NB4 (cell line): Measurements from ENCODE around the gene PDLIM5.
A peak's percentile ranks its signal among the peaks of the same experiment; 100 is the strongest.

ENCODE experiments used
- DNase-seq: peaks from one replicate; pipeline ENCODE4 v3.0.0; 2010; ENCODE audit warnings: low read depth
- H3K4me3 ChIP-seq: one replicate; pipeline ENCODE4 v1.5.1; 2011; ENCODE audit warnings: mild to moderate bottlenecking, low read depth, low read length, moderate library complexity
- MAX ChIP-seq: IDR thresholded peaks from 2 replicates; pipeline ENCODE4 v1.6.1; 2011; ENCODE audit warnings: low read depth, low read length
- MYC ChIP-seq: IDR thresholded peaks from 2 replicates; pipeline ENCODE4 v1.6.1; 2011; ENCODE audit warnings: low read depth, low read length
- POLR2A ChIP-seq: IDR thresholded peaks from 2 replicates; pipeline ENCODE4 v1.6.1; 2011; ENCODE audit warnings: mild to moderate bottlenecking; ENCODE audit not compliant: insufficient read length; ENCODE audit errors: extremely low read depth
- TF ChIP-seq, protein P1 (sequence below): IDR thresholded peaks from one replicate; pipeline ENCODE4 v1.5.1; 2012; ENCODE audit warnings: low read depth, low read length

PDLIM5 gene

GRCh38 chr4:94515365-94515764, 63.6 kb downstream of the PDLIM5 start:
- DNase-seq, result no peak
- H3K4me3 ChIP-seq, result no peak overlapping the region
- no peak for TF ChIP-seq POLR2A
- no peak for TF ChIP-seq MYC
- no peak for TF ChIP-seq MAX
- TF ChIP-seq, protein P1, sequence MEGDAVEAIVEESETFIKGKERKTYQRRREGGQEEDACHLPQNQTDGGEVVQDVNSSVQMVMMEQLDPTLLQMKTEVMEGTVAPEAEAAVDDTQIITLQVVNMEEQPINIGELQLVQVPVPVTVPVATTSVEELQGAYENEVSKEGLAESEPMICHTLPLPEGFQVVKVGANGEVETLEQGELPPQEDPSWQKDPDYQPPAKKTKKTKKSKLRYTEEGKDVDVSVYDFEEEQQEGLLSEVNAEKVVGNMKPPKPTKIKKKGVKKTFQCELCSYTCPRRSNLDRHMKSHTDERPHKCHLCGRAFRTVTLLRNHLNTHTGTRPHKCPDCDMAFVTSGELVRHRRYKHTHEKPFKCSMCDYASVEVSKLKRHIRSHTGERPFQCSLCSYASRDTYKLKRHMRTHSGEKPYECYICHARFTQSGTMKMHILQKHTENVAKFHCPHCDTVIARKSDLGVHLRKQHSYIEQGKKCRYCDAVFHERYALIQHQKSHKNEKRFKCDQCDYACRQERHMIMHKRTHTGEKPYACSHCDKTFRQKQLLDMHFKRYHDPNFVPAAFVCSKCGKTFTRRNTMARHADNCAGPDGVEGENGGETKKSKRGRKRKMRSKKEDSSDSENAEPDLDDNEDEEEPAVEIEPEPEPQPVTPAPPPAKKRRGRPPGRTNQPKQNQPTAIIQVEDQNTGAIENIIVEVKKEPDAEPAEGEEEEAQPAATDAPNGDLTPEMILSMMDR, result no peak

DNA sequence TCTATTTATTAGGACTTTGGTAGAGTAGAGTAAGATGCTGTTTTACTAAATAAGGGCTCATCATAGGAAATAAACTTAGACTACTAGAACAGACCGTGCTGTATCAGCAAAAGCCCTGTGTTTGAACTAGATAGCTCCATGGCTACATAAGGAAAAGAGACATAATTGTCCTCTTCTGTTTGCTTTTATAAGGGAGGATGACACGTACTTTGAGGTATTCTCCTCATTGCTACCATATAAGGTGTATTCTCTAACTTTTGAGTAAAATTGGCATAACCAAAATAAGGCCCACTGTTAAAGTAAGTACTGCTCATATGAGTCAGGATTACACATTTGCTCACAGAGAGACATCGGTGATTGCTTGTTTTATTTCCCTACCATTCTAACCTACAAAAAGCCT, 64.3 kb downstream of the PDLIM5 start:
- no peak for DNase-seq
- no peak overlapping the region for H3K4me3 ChIP-seq
- TF ChIP-seq, protein P1, result no peak
- TF ChIP-seq MYC, result no peak
- no peak for TF ChIP-seq MAX
- no peak for TF ChIP-seq POLR2A

DNA sequence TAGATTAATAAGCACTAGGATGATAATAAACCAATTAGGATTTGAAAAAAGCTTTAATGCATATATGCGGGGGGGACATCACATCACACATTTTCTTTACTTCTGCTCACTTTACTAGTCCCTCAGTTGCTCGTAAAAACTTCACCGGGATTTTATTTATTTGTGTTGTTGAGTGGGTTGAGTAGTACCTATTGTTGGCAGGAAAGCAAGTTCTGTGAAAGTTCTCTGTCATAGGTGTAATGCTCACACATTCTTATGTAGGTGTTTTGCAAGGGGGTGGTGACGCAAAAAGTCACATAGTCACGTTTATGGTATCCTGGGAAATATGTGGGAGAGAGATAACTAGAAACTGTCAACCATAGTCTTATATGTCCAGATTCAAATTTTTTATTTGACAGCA, 65.3 kb downstream of the PDLIM5 start:
- no peak for DNase-seq
- no peak overlapping the region for H3K4me3 ChIP-seq
- TF ChIP-seq, protein P1, result no peak
- TF ChIP-seq POLR2A, result no peak
- TF ChIP-seq MYC, result no peak
- no peak for TF ChIP-seq MAX

DNA sequence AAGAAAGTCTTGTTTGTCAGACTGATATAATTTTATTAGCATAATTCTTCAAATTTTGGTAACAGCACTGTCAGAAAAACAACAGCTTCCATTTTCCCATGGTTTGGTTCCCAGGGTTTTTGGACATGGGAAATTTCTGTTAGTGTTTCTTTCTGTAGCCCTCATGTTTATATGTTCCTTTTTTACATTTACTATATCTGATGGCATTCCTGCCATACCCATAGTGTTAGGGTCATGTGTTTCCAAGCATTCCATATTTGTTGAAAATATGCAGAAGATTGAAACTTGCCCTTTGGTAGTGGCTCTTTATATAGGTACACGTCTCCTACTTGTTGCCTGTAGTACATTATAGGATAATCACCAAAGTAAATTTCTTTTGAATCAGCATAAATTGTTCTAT, 65.8 kb downstream of the PDLIM5 start:
- H3K4me3 ChIP-seq, result no peak overlapping the region
- no peak for DNase-seq
- TF ChIP-seq, protein P1, result no peak
- TF ChIP-seq POLR2A (no peak), MYC (no peak), MAX (no peak)

GRCh38 chr4:94519019-94519418, 67.3 kb downstream of the PDLIM5 start:
- peak; percentile 57 for DNase-seq
- H3K4me3 ChIP-seq, result no peak overlapping the region
- TF ChIP-seq MYC (no peak), MAX (no peak), POLR2A (no peak)
- TF ChIP-seq, protein P1, result no peak
